NCI-H2196 treated with DMSO at 0.1 percent for 48 hours (cell line): ENCODE measurements around the gene DLEC1.

ENCODE experiments used
- DNase-seq: peaks from one replicate; lab custom pipeline; 2025; ENCODE audit not compliant: unreplicated experiment; lab: John Stamatoyannopoulos, UW

Gene DLEC1

DNA sequence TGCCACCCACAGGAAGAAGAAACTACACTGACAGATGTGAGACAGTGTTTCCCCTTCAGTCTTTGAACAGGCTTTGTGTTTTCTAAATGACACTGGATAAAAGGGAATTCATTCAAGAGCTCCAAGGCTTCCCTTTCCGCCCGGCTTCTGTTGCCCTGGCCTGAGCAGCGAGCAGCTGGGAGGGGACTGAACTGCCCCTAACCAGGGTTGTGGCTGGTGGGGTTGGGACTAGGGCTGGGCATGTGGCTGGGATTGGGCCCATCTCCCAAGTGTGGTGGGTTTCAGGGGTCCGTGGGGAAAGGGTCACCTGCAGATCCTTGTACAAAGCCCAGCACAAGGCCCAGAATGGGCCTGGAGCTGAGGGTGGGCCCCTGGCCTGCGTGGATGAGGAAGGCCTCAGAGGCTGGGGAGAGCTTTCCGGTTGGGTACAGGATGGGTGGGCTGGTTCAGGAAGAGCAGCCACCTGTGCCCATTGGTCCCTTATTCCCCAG is 38.0 kb upstream of the DLEC1 start:
- DNase-seq = no peak

DNA sequence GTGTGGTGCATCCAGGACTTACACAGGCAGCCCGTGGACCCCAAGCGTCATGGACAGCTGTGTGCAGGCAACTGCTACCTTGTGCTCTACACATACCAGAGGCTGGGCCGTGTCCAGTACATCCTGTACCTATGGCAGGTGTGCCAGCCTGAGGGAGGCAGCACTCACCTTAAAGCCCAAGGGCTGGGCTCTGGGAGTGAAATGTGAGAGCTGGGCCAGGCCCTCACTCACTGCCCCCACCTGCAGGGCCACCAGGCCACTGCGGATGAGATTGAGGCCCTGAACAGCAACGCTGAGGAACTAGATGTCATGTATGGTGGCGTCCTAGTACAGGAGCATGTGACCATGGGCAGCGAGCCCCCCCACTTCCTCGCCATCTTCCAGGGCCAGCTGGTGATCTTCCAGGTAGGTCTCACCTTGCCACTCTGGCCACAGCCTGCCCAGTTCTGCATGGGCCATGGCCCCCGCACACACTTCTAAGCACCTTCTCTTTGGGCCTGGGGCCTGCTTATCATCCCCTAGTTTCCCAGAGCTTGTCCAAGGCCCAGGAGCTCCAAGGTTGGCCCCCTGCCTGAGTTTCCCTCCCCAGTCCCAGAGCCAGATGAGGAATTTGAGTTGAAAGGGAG is 37.4 kb upstream of the DLEC1 start:
- DNase-seq = no peak

- no peak for DNase-seq
Observed at GRCh38 chr3:38002291-38002876, 36.6 kb upstream of the DLEC1 start.

DNA sequence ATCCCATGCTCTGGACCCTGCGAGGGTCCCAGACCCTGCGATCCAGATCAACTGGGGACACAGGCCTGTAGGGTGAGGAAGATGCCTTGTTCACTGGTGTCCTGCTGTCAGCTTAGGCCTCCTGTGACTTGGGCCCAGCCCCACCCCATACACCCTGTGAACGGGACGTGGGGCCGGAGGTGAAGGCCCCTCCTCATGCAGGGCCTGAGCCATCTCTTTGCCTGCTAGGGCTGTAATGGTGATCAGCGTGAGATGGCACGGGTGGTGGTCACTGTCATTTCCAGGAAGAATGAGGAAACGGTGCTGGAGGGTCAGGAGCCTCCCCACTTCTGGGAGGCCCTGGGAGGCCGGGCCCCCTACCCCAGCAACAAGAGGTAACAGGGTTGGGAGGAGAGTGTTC is 36.1 kb upstream of the DLEC1 start:
- no peak for DNase-seq

GRCh38 chr3:38003371-38003816 is 35.6 kb upstream of the DLEC1 start:
- no peak for DNase-seq

DNA sequence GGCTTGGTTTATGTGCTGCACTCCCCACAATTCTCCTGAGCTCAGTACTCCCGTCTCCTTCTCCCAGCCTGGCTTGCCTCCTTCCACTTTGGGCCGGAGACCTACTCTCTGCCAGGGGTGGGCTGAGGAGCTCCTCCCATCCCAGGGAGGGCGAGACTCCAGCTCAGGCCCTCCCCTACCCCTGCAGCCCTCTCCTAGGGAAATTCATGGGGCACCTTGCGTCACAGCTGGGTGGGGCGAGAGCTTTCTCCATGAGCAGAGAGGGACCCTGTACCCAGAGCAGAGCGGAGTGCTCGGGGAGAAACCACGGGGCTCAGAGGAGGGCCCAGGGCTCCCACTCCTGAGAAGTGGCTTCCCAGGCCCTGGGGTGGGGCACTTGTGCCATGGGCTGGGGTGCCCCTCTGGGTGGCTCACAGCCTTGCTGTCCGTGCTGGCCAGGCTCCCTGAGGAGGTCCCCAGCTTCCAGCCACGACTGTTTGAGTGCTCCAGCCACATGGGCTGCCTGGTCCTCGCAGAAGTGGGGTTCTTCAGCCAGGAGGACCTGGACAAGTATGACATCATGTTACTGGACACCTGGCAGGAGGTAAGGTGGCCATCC is 35.1 kb upstream of the DLEC1 start:
- DNase-seq = no peak

DNA sequence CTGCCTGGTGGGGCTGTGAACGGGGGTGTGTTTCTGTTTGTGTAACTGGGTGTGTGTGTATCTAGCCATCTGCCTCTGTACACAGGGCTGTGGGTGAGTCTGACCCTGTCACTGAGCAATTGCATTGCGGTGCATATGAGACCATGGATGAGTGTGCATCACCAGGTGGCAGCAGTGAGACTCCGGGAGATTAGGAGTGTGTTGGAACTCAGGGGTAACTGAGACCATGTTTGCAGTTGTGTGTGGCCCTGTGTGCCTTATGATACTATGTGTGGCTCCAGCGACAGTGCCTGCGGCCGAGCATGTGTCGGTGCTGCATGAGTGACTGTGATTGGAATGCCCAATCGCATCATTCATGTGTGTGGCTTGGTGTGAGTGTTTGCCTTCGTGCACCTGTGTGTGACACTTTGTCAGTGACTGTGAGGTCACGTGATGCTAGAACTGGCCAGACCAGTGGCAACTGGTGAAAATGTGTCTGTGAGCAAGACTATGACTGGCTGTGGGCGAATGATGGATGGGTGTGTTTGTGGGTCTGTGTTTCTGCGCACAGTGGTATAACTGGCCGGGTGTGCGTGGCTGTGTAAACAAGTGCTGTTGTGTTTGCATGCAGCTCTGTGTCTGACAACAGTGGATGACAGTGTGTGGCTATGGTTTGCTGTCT is 34.5 kb upstream of the DLEC1 start:
- DNase-seq = no peak

GRCh38 chr3:38005076-38006020 is 33.7 kb upstream of the DLEC1 start:
- no peak for DNase-seq

DNA sequence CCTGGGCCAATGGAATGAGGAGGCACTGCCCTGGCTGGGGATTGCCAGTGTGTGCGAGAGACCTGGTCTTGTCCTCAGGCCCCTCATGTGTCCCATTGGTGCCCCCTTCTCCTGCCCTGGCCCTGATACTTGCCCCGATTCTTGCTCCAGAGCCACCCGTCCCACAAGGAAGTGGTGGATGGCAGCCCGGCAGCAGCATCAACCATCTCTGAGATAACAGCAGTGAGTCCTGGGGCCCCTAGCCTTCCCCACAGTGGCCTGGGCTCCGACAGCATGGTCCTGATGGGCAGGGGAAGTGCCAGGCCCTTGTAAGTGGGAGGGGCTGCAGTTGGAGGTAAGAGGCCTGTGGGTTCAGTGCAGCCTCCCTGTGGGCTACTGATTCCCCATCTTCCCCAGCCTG is 33.0 kb upstream of the DLEC1 start:
- no peak for DNase-seq

GRCh38 chr3:38006445-38006995 is 32.5 kb upstream of the DLEC1 start:
- DNase-seq = no peak

DNA sequence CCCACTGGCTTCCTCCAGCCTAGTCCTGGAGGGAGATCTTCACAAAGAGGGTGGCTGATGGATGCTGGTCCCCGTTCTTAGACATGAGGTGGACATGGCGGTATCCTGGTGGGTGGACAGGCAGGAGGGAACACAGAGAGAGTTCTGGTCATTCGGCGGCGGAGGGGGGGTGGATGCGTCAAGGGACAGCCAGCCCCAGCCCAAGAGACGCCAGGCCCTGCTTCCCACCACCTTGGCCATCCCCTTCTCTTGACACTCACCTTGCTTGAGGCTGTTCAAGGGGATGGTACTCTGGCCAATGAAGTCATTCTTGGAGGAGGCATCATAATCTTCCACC is 31.3 kb upstream of the DLEC1 start:
- DNase-seq = no peak

GRCh38 chr3:38008191-38008701 is 30.8 kb upstream of the DLEC1 start:
- no peak for DNase-seq

DNA sequence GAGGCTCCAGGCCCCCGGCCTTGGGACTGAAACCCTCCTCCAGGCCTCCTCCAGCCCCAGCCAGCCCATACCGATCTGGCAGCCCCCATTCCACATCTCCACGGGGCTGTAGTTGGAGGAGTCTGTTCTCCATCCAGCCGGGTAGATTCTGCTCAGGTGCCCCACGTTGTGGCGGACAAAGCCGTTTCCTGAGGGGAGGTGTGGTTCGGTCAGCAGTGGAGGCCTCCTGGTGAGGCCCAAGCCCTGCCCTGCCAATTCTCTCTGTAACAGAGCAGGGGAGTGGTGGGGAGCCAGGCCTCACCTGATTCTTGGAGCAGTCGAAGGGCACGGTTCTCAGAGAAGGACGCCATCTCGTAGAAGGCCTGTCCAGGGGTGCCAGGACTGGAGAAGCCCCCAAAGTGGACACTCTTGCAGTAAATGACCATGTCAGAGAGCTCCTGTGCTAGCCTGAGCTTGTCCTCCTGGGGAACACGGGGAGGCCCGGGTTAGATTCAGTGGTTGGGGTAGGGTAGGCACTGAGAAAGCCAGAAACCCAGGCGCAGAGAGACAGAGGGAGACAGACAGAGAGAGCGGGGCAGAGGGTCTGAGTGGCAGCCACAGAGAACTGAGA is 29.9 kb upstream of the DLEC1 start:
- no peak for DNase-seq

- DNase-seq = no peak
Observed at GRCh38 chr3:38009807-38010591, 29.0 kb upstream of the DLEC1 start.

- no peak for DNase-seq
Observed at GRCh38 chr3:38011111-38011510, 27.9 kb upstream of the DLEC1 start.

- no peak for DNase-seq
Observed at GRCh38 chr3:38015485-38015884, 23.5 kb upstream of the DLEC1 start.

DNA sequence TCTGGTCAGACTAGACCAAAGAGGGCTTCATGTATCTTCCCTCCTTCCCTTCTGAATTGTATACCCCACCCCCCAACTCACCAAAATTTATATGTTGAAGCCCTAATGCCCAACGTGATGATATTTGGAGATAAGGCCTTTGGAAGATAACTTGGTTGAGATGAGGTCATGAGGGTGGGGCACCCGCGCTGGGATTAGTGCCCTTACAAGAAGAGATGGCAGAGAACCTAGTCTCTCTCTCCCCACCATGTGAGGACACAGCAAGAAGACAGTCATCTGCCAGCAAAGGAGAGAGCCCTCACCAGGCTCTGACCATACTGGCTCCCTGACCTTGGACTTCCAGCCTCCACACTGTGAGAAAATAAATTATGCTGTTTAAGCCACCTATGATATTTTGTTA is 23.0 kb upstream of the DLEC1 start:
- DNase-seq = no peak

GRCh38 chr3:38016410-38016809 is 22.6 kb upstream of the DLEC1 start:
- DNase-seq = no peak

DNA sequence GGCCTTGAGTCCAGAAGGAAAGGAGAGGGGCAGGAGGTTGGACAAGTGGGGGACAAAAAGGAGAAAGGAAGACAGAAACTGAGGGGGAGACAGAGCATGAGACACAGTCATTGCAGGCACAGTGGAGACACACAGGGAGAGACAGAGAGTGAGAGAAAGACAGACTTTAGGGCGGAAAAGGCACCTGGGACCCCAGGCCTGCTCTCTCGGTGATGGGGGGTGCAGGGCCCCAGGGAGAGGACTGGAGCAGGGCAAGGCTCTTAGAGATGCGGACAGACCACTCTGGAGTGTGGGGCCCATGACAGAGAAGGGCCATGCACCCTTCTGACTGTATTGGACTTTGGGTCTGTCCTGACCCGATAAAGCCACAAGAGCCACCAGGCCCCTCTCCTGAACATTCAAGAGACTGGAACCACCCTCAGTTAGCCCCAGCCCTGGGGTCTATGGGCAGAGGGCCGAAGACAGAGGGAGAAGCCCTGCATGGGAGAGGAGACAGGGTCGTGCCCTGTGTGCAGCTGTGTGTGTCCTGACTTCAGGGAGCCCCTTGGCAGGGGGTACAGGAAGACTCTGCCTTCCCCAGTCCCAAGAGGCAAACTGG is 22.1 kb upstream of the DLEC1 start:
- no peak for DNase-seq
